T-helper 1 cell (primary cell): Measurements from ENCODE around the gene ZNF782.
A peak's percentile ranks its signal among the peaks of the same experiment; 100 is the strongest.
"Not testable (repeated sequence)": the region's sequence is repeated elsewhere in the genome, so short reads cannot be mapped to it uniquely, and the experiment has no call there.

Experiments used
- DNase-seq, 5 donors: peaks; one replicate each; pipeline ENCODE4 v3.0.0-alpha.2; 2012 to 2020
- total RNA-seq, 4 donors: gene quantifications; one replicate each; lab custom pipeline; 2026; lab: John Stamatoyannopoulos, UW

The ZNF782 gene
- total RNA-seq = 8.1 to 27.0 (median 18.7) reads per million in 4 donors

GRCh38 chr9:96853781-96854650 is at the start of gene ZNF782:
ZNF782 (minus strand) TSS chr9:96854514; CDS start chr9:96851961, 2,553 bp downstream.
- DNase-seq = peak; percentile 71 to 87 (median 78)

GRCh38 chr9:96900010-96900409 is 45.7 kb upstream of the ZNF782 start:
- not testable (repeated sequence) for DNase-seq

- DNase-seq = no peak
Observed at GRCh38 chr9:96892131-96892530, 37.8 kb upstream of the ZNF782 start.

DNA sequence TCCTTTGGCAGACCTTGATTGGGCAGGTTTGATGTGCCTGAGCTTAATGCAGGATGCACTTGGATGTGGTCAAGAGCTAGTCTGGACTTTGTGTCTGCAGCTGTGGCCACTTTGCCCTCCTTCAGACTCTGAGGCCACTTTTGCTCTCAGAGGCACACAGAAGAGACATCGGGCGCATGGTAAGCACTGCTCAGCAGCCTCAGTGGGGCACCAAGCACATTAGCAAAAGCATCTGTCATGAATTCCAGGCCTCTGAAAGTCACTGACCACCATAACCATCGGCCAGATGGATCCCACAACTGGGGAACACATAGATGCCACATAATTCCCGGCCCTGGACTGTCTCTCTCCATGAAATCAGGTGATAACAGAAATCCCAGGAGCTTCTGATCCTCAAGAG is 34.3 kb upstream of the ZNF782 start:
- DNase-seq = no peak

GRCh38 chr9:96885424-96885823 is 31.1 kb upstream of the ZNF782 start:
- no peak for DNase-seq

GRCh38 chr9:96884443-96884842 is 30.1 kb upstream of the ZNF782 start:
- no peak for DNase-seq

DNA sequence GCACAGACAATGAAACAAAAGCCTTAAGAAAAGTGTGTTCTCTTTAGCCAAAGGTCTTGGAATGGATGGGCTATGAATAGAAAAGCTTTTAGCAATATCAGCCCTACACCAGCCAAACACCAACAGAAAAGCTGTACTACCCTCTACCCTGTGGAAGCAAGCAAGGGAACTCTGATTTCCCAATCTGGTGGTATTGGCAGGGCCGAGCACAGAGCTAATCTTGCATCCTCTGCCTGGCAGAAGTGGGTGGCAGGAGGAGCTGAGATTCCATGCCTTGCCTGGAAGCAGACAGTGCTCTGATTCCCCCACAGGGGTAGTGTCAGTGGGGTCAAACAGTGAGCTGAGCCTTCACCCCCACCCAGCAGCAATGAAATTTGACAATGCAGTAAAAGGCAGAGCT is 29.6 kb upstream of the ZNF782 start:
- no peak for DNase-seq

- DNase-seq = no peak
Observed at GRCh38 chr9:96877269-96877668, 23.0 kb upstream of the ZNF782 start.

DNA sequence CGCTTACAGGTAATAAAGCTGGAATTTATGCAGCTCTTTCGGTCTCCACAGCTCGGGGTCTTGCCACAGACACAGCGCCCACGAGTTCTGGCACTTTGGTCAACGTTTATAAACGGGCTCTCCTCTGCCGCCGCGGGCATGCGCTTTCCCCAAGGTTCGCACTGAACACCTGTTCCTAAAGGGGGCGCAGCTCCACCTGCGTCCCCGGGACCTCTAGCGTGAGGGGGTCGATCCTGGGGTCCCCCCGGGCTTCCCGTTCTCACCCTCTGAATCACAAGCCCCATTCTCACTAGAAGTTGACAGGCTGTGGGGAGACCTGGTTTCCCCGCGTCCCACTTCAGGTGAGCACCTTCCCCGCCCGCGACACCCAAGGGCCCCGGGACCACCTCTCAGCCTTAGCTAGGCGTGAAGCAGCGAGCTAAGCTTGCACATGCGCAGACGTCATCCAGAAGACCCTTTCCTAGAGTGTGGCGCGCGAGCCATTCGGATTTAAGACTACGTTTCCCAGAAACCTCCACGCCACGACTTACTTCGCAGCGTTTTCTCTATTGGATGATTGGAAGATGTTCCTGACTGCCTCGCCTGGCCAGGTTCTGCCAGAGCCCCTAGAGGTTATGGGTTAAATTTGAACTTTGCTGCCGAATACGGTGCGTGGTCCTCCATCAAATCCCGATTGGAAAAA is 21.3 kb upstream of the ZNF782 start:
- peak in 2 of 5 donors; percentile 4 to 67 for DNase-seq

DNA sequence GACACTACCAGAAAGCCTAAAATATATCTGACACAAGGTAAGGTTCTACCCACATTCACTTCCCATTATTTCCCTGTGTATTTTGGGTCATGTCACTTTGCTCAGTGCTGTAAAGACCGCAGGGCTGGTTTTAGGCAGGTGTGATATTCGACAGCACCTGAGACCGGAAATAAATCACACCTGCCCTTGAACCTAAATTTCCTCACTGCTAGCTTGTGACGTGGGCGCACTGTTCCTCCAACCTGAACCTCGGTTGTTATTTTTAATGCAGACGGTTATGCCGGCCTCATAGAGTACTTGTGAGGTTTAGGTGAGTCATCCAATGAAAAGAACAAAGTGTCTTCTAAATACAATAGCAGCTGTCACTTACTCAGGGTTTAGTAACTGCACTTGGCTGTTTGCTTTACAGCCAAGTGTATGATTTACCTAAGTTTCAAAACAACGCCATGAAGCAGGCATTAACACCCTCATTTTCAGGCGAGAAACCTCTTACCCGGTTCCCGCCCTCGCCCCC is 20.7 kb upstream of the ZNF782 start:
- DNase-seq = peak in 2 of 5 donors; percentile 20 to 53

DNA sequence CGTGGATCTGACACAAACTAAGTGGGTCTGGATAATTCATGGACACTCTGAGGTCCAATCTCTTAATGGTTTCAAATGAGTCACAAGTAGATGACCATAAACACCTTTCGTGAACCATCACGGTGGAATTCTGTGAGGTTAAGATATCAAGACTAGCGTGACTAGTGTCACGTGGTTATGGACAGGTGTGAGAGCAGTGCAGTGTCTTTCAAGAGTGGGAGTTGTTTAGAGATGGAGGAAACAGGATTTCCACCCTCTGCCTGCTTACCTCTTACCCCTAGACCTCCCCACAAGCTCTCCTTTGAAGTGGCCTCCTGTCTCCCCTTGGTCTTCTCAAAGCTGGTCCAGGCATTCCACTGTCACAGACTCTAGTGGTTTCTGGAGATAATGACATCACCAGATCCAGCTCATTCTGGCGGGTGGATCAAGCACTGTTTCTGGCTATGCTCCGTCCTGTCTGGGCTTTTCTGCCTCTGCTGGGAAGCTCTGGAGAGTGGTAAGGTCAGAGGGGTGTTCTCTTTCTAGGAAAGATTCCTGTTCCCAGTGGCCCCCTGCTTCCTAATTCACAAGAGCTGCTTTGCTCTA is 20.0 kb upstream of the ZNF782 start:
- no peak for DNase-seq

DNA sequence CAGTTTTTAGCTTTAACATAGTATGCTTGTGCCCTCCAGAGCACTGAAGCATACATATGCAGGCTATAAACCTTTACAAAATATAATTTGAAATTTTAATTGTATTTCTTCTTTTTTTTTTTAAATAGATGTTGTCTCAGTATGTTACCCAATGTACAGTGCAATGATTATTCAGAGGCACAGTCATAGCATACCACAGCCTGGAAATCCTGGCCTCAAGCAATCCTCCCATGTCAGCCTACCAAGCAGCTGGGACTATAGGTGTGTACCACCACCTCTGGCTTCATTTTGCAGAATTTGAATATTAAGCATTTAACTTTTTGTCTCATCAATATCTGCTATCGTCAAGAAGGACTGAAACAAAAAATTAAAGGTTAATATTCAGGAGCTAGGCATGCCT is 16.9 kb upstream of the ZNF782 start:
- no peak for DNase-seq

- no peak for DNase-seq
Observed at GRCh38 chr9:96868709-96869108, 14.4 kb upstream of the ZNF782 start.

GRCh38 chr9:96867079-96867804 is 12.9 kb upstream of the ZNF782 start:
- DNase-seq = no peak

DNA sequence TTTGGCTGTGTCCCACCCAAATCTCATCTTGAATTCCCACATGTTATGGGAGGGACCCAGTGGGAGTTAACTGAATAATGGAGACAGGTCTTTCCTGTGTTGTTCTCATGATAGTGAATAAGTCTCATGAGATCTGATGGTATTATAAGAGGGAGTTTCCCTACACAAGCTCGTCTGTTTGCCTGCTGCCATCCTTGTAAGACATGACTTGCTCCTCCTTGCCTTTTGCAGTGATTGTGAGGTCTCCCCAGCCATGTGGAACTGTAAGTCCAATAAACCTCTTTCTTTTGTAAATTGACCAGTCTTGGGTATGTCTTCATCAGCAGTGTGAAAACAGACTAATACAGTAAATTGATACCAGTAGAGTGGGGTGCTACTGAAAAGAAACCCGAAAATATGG is 10.9 kb upstream of the ZNF782 start:
- not testable (repeated sequence) for DNase-seq

DNA sequence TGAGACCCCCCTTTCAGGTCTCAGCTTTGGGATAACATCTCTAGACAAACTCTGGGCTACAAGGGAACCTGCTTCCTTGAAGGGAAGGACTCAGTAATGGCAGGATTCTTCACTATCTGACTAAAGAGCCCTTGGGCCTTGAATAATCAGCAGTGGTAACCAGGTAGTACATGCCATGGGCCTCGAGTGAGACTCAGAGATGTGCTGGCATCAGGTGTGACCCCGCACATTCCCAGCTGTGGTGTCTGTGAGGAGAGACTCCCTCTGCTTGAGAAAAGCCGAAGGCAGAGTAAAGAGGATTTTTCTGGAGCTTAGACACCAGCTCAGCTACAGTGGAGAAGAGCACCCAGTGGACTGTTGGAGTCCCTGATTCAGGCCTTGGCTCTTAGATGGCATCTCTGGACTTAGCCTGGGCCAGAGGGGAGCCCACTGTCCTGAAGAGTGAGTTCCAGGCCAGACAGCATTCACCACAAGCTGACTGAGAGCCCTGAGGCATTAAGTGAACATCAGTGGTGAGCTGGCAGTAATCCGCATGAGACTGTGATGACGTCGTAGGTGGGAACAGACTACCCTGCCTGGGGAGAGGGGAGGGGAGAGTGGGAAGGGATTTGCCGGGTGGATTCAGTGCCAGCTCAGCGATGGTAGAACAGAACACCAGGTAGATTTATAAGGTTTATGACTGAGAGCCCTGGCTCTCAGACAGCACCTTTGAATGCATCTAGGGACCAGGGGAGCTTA is 5.3 kb upstream of the ZNF782 start:
- no peak for DNase-seq

DNA sequence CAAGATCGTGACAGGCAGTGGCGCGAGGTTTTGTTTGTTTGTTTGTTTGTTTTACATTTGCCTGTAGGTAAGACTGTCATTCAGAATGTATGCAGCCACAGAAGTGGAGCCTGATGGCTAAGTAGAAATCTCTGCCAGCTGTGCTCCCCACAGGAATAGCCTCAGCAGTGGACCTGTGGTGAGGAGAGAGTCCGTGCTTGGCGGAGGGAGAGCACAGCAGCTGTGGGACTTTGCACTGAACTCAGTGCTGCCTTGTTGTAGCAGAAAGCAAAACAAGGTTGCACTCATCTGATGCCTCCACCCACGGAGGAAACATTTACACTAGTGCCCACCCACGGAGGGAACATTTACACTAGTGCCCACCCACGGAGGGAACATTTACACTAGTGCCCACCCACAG is 4.4 kb upstream of the ZNF782 start:
- DNase-seq = no peak

DNA sequence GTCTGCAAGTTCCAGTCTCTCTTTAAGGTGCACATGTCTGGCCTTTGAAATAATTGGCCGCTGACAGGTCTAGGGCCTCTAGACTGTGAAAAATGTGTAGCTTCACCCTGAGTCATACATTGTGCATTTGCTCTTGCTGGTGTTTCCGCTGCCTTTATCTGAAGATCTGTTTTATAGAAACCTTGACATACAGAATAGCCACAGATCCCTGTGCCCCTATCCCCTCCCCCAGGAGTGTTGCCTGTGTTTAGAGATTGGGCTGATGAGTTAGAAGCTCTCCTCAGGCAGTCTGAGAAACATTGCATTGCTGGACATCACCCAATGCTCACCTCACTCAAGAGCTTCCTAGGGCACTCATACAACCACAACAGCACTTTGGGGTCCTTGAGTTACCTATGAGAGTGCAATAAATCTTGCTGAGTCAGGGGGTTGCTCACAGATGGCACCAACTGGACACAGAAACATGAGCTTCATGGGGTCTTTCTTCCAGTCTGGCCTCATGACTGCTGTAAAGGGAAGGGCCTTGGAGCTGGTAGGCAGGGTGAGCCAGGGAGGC is 3.8 kb upstream of the ZNF782 start:
- DNase-seq = no peak

DNA sequence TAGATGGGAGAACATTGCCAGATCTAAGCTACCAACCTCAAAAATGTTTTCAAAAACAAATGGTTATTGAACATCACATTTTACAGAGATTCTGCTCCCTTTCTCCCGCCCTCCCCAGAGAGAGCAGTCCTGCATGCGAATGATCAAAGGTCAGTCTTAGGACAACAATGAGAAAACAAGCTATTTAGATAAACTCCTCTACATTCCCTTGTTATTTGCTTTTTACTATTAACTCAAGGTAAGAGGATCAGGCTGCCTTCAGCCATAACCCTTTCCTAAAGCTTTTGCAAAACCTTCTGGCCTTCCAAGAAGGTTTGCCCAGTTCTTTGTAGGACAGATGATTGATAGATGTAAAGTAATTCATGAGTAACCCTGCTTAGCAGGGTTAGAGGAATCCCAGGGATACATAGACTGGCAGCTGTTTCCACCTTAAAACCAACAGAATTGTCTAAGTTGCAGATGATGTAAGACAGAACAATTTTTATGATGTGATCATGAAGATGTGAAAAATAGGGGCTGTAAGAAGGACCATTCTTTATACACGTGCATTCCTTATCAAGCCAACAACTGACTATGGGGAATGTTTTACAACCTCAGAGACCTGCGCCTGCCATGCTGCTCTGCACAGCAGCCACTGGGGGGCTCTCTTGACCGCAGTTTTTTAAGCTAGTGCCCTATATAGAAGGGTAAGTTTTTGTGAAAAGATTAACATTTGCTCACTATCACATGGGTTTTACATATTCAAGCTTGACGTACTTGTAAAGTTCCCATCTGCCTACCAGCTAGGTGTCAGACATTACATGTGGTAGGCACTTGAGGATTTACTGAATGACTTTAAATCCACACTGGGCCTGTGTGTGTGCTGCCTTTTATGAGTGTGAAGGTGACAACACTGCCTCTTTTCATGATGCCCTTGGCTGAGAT is 2.3 kb upstream of the ZNF782 start:
- DNase-seq = peak; percentile 38 to 68 (median 58)

DNA sequence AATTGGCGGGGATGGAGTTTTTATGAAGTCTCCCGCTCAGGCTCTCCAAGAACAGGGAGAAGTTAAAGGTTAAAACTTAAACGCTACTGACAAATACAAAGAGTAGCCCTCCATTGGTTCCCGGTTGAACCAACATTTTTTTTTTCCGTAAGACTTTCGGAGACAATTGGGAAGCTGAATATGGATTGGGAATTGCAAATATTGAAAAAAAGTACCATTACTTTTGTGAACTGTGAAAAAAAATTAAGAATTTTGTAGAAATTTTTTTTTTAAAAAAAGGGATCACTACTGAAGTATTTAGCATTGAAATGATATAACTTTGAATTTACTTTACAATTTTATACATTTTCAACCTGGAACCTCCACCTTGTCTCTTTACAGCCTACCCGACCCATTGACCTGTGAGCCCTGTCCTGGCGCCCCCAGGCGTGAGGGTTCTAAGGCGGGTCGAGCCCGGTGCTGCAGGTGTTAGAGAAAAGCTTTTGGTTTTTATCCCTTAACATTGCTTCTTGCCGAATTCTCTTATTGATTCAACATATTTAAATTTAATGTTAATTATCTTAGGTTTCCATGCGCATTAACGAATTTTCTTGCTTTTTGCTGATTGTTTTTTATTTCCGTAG is 448 bp upstream of the ZNF782 start:
- DNase-seq = no peak
